H1 (cell line): ENCODE results near the gene FIBIN. TPM values are rescaled to one million over a fixed set of nuclear protein-coding genes. Genes with fewer than 3 reads are reported as not detected.

Experiments
- CTCF ChIA-PET: fragments of 300-600 bp; sonication (Branson Sonifier 250); formaldehyde crosslinking; loops from one replicate; lab custom pipeline; 2021; ENCODE audit not compliant: partially characterized antibody; lab: Charles Lee
- POLR2A ChIA-PET: fragments of 300-600 bp; sonication (Branson Sonifier 250); formaldehyde crosslinking; loops from one replicate; lab custom pipeline; 2021; ENCODE audit warnings: inconsistent platforms; ENCODE audit not compliant: partially characterized antibody; lab: Charles Lee
- DNase-seq, 2 experiments: peaks; one replicate each; pipeline versions ENCODE4 v3.0.0 to v3.0.0-alpha.2; 2010 to 2022; ENCODE audit warnings: low spot score in 2 of 2, low read depth in 1 of 2, mixed read lengths in 1 of 2
- FAIRE-seq: peaks from 2 replicates; lab custom pipeline; 2011; peaks lifted over from hg19 to GRCh38; lab: Jason Lieb, UNC
- H2AFZ ChIP-seq: 2 replicates; pipeline ENCODE4 v1.8.1; 2012; ENCODE audit warnings: low read length, inconsistent platforms
- H2AK5ac ChIP-seq: 2 replicates; pipeline ENCODE4 v1.6.1; 2013; ENCODE audit warnings: low read depth, low read length
- H2BK120ac ChIP-seq: replicated peaks from 2 replicates; pipeline ENCODE3; 2013; ENCODE audit warnings: low read depth, low read length, inconsistent platforms
- H2BK12ac ChIP-seq: 2 replicates; pipeline ENCODE4 v1.6.1; 2013; ENCODE audit warnings: low read depth, low read length
- H2BK15ac ChIP-seq: 2 replicates; pipeline ENCODE4 v1.6.1; 2013; ENCODE audit warnings: low read length
- H2BK20ac ChIP-seq: 2 replicates; pipeline ENCODE4 v1.6.1; 2013; ENCODE audit warnings: low read length
- H2BK5ac ChIP-seq: 2 replicates; pipeline ENCODE4 v1.6.1; 2013; ENCODE audit warnings: low read depth, low read length
- H3K14ac ChIP-seq: 2 replicates; pipeline ENCODE4 v1.6.1; 2013; ENCODE audit warnings: inconsistent platforms; ENCODE audit not compliant: insufficient read length
- H3K18ac ChIP-seq: 2 replicates; pipeline ENCODE4 v1.6.1; 2013; ENCODE audit warnings: low read length; ENCODE audit errors: extremely low read depth
- H3K23ac ChIP-seq: 2 replicates; pipeline ENCODE4 v1.6.1; 2013; ENCODE audit warnings: inconsistent platforms; ENCODE audit not compliant: insufficient read length
- H3K23me2 ChIP-seq: 2 replicates; pipeline ENCODE4 v1.6.1; 2013; ENCODE audit warnings: low read depth, low read length
- H3K27ac ChIP-seq: 2 replicates; pipeline ENCODE4 v1.6.1; 2011; ENCODE audit warnings: low read depth, low read length, inconsistent platforms
- H3K27me3 ChIP-seq, 4 experiments: replicated peaks in 1 of 4; 1 replicate in 1 of 4; 2 replicates in 3 of 4; pipeline versions ENCODE4 v1.6.1 to v1.8.1; 2011 to 2013; ENCODE audit warnings: low read length in 3 of 4, mild to moderate bottlenecking in 3 of 4, inconsistent platforms in 2 of 4, mixed read lengths in 2 of 4, moderate library complexity in 1 of 4; ENCODE audit not compliant: control insufficient read depth in 3 of 4, insufficient read depth in 3 of 4; ENCODE audit errors: extremely low read depth in 1 of 4
- H3K36me3 ChIP-seq, 4 experiments: 2 replicates each; pipeline versions ENCODE4 v1.6.1 to v1.8.1; 2011 to 2013; ENCODE audit warnings: mild to moderate bottlenecking in 4 of 4, low read length in 3 of 4, moderate library complexity in 2 of 4, control low read depth in 1 of 4, inconsistent platforms in 1 of 4; ENCODE audit not compliant: insufficient read depth in 4 of 4, control insufficient read depth in 2 of 4
- H3K4ac ChIP-seq: replicated peaks from 2 replicates; pipeline ENCODE3; 2013; ENCODE audit warnings: low read length, low read depth, mixed read lengths, inconsistent platforms; ENCODE audit not compliant: insufficient read length
- H3K4me1 ChIP-seq, 4 experiments: replicated peaks in 1 of 4; 1 replicate in 1 of 4; 2 replicates in 3 of 4; pipeline versions ENCODE4 v1.6.1 to v1.8.1; 2011 to 2013; ENCODE audit warnings: low read length in 3 of 4, inconsistent platforms in 2 of 4, mixed read lengths in 1 of 4; ENCODE audit not compliant: insufficient read depth in 4 of 4, control insufficient read depth in 3 of 4
- H3K4me2 ChIP-seq, 2 experiments: 2 replicates each; pipeline versions ENCODE4 v1.6.1 to v1.8.1; 2011 to 2013; ENCODE audit warnings: low read depth in 2 of 2, low read length in 2 of 2, control low read depth in 1 of 2, inconsistent platforms in 1 of 2, mild to moderate bottlenecking in 1 of 2; ENCODE audit not compliant: insufficient read depth in 1 of 2
- H3K4me3 ChIP-seq, 4 experiments: fragments of 200-600, 300-600 bp in 1 of 4; sonication (generic), shearing (Covaris generic), sonication (Bioruptor Twin) in 1 of 4; 2 replicates each; pipeline versions ENCODE4 v1.5.1 to v1.8.1; 2011 to 2016; ENCODE audit warnings: low read length in 4 of 4, low read depth in 3 of 4, control low read depth in 2 of 4, inconsistent platforms in 2 of 4, mild to moderate bottlenecking in 2 of 4, mixed read lengths in 1 of 4, moderate library complexity in 1 of 4; ENCODE audit not compliant: insufficient read depth in 2 of 4; ENCODE audit errors: extremely low read depth in 1 of 4
- H3K56ac ChIP-seq: replicated peaks from 2 replicates; pipeline ENCODE3; 2013; ENCODE audit warnings: low read depth, mild to moderate bottlenecking, mixed read lengths, low read length, inconsistent platforms; ENCODE audit not compliant: insufficient read length
- H3K79me1 ChIP-seq: 2 replicates; pipeline ENCODE4 v1.6.1; 2013; ENCODE audit warnings: low read depth, low read length, control low read depth
- H3K79me2 ChIP-seq, 2 experiments: 2 replicates each; pipeline versions ENCODE4 v1.6.1 to v1.8.1; 2012 to 2013; ENCODE audit warnings: low read length in 2 of 2, mild to moderate bottlenecking in 2 of 2, inconsistent platforms in 1 of 2; ENCODE audit not compliant: insufficient read depth in 2 of 2, control insufficient read depth in 1 of 2
- H3K9ac ChIP-seq, 4 experiments: replicated peaks in 1 of 4; 1 replicate in 1 of 4; 2 replicates in 3 of 4; pipeline versions ENCODE4 v1.6.1 to v1.8.1; 2011 to 2013; ENCODE audit warnings: low read depth in 3 of 4, low read length in 3 of 4, control low read depth in 2 of 4, mild to moderate bottlenecking in 2 of 4, moderate library complexity in 2 of 4, inconsistent platforms in 1 of 4; ENCODE audit errors: extremely low read depth in 1 of 4
- H3K9me3 ChIP-seq, 2 experiments: 2 replicates each; pipeline versions ENCODE4 v1.6.1 to v1.8.1; 2012 to 2013; ENCODE audit warnings: mild to moderate bottlenecking in 2 of 2, moderate library complexity in 2 of 2, control low read depth in 1 of 2, inconsistent platforms in 1 of 2, low read depth in 1 of 2, low read length in 1 of 2, mixed read lengths in 1 of 2; ENCODE audit not compliant: insufficient read depth in 2 of 2
- H4K20me1 ChIP-seq, 2 experiments: replicated peaks in 1 of 2; 2 replicates each; pipeline versions ENCODE3 to v1.8.1; 2011 to 2013; ENCODE audit warnings: inconsistent platforms in 2 of 2, low read length in 2 of 2, mild to moderate bottlenecking in 1 of 2; ENCODE audit not compliant: insufficient read depth in 2 of 2, control insufficient read depth in 1 of 2
- H4K5ac ChIP-seq: 2 replicates; pipeline ENCODE4 v1.6.1; 2013; ENCODE audit warnings: low read length, low read depth, mixed read lengths, inconsistent platforms; ENCODE audit not compliant: insufficient read length
- H4K8ac ChIP-seq: 2 replicates; pipeline ENCODE4 v1.8.0; 2013; ENCODE audit warnings: mild to moderate bottlenecking, moderate library complexity, low read length, inconsistent platforms; ENCODE audit not compliant: insufficient read depth; ENCODE audit errors: extremely low read depth
- H4K91ac ChIP-seq: replicated peaks from 2 replicates; pipeline ENCODE3; 2013; ENCODE audit warnings: low read length, mixed read lengths, inconsistent platforms; ENCODE audit not compliant: insufficient read length
- USF2 ChIP-seq: IDR thresholded peaks from 2 replicates; pipeline ENCODE4 v1.6.1; 2011; ENCODE audit warnings: low read length, improper control_type of control experiment
- WGBS, 2 experiments: shearing (Covaris generic) in 1 of 2; methylation state at CpG; one replicate each; pipeline versions ENCODE4 v1.1.6 to v1.1.7; 2013 to 2015; ENCODE audit warnings: low lambda C conversion rate in 2 of 2, mixed read lengths in 2 of 2, inconsistent platforms in 1 of 2, low coverage in 1 of 2, missing lambda C conversion rate in 1 of 2; ENCODE audit not compliant: insufficient replicate concordance in 2 of 2, insufficient coverage in 1 of 2, insufficient read length in 1 of 2; ENCODE audit errors: extremely low coverage in 1 of 2, missing lambda C conversion rate in 1 of 2; 5-methylcytosine and 5-hydroxymethylcytosine counted together
- polyA plus RNA-seq, 7 experiments: library from polyadenylated mRNA; depleted of rRNA in 3 of 7; stranded (reverse) in 5 of 7; unstranded in 2 of 7; fragments of >200 nt in 5 of 7; fragments of 200-250 nt in 2 of 7; gene quantifications; 1 replicate in 5 of 7; 2 replicates in 1 of 7; 4 replicates in 1 of 7; pipeline versions ENCODE4 v1.2.1 to v1.2.3, GENCODE V29; 2011 to 2013; ENCODE audit warnings: missing spikeins in 2 of 7, mixed read lengths in 2 of 7
- total RNA-seq: library from RNA; stranded (reverse); fragmentation: NEBNext Ultra II Directional; extraction: Animal tissue kit (Norgen Biotek cat#: 25700); gene quantifications from 2 replicates; pipeline ENCODE4 v1.2.1, GENCODE V29; 2021

Gene FIBIN
- total and polyA plus RNA-seq, 2 of the 8 experiments (the other 6 are each of a cell fraction or from before 2014, with no cell fraction given), result 0.38 to 0.45 TPM

DNA sequence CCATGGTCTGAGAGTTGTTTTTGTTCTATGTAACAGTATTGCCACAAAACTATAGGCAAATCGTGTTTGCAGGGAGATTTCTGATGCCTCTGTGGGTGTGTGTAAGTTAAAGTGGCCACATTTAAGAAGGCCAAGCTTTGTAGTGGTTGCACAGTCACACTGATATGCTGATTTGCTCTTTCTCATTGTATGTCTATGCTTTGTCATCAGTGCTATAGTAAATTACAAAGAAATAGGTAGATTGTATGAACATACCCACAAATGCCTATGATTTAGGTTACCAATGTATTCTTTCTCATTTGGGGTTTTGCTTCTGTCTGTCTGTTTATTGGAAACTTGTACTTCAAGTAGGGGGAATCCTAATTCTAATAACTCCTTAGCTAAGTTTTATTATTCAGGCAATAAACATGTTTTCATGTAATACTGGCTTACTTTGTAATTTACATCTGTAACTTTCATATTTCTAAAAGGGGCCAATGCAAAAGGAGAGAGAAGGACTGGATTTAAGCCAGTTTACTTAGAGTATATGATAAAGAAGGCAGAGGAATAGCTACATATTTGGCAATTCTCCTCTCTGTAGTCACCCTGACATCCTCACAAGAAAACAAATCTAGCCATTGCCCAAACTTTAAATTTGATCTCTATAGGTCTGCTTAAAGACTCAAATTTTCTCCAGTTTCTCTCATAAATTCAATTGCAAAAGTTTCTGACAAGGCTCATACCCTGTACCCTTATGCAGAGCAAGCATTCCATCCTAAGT is 2.0 kb downstream of the FIBIN start:
- POLR2A ChIA-PET, result no interaction called here

More for the DNA sequence above, 2.0 kb downstream of the FIBIN start:
- Histone ChIP-seq H4K8ac (no peak overlapping the region), H3K36me3 (no peaks in the 10 kb centered on the region; a peak in 1 of 8 replicates), H3K56ac (no peak overlapping the region), H2BK20ac (no peak overlapping the region), H3K79me2 (no peaks in the 10 kb centered on the region), H3K18ac (no peak overlapping the region), H3K4me1 (peaks cover 0 to 4% (median 0%) of the 10 kb centered on the region in 4 experiments; a peak in 1 of 7 replicates), H2BK5ac (no peak overlapping the region), H2AFZ (no peak overlapping the region), H2BK15ac (no peak overlapping the region), H3K4ac (no peak overlapping the region), H2BK120ac (no peak overlapping the region), H3K9ac (no peak overlapping the region), H4K20me1 (no peaks in the 10 kb centered on the region), H3K23me2 (peaks cover 5% of the 10 kb centered on the region; the same call in 1 of the 2 replicates), H3K23ac (no peak overlapping the region), H3K4me3 (no peak overlapping the region), H3K27ac (no peak overlapping the region), H2BK12ac (no peak overlapping the region), H3K79me1 (no peaks in the 10 kb centered on the region), H4K91ac (no peak overlapping the region), H3K27me3 (peaks cover 0 to 10% (median 5%) of the 10 kb centered on the region in 4 experiments; a peak in 3 of 7 replicates), H3K14ac (no peak overlapping the region), H3K4me2 (no peak overlapping the region), H2AK5ac (no peak overlapping the region), H4K5ac (no peak overlapping the region), H3K9me3 (no peaks in the 10 kb centered on the region; a peak in 1 of 4 replicates)
- 81% methylated on average over 1 of the region's 1 CpG; no CpG with 5 or more reads in 1 of the 2 experiments for WGBS, 2 experiments
- FAIRE-seq (no peak), DNase-seq (no peak)
- CTCF ChIA-PET, result interaction anchor here (1.8 to 3.7 kb wide), 2 partner anchors 8 to 711 kb away, joined by 4 to 11 read pairs; no protein-coding TSS in a partner anchor
- TF ChIP-seq USF2, result no peak
